EH (cell line): ENCODE results near the gene PRSS27.
A peak's percentile ranks its signal among the peaks of the same experiment; 100 is the strongest.
"Not testable (repeated sequence)": the region's sequence is repeated elsewhere in the genome, so short reads cannot be mapped to it uniquely, and the experiment has no call there.

Experiments
- DNase-seq: peaks from one replicate; pipeline ENCODE4 v3.0.0-alpha.2; 2015; ENCODE audit warnings: low read depth

The PRSS27 gene

DNA sequence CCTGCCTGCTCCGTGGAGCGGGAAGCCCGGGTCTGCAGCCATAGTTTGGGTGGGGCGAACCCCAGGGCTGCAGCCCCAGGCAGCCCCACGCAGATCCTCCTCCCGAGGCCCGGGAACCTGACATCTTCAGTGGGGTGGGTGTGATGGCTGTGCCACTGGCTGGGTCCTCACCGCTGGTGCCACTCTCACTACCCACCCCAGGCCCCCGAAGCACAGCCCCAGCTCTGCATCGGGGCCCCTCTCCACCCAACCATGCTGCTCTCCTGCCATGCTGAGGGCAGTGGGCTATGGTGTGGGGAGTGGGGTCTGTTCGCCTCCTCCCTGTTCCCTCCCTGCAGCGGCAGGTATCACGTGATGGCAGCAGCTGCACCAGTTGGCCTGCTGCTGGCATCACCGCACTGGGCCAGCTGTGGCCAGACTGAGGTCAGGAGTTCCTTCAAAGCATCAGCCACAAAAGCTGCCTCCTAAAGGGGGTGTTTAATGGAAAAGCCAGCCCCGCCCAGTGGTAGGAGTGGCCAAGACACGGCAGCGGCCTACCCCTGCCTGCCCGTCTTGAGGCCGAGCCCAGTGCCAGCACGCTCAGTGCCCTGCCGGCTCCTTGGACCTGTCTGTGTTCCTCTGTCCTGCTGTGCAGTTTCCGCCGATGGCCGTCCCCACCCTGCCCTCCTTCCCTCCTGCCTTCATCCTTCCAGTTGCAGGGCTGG lies 26.9 kb downstream of the PRSS27 start:
- DNase-seq: no peak

DNA sequence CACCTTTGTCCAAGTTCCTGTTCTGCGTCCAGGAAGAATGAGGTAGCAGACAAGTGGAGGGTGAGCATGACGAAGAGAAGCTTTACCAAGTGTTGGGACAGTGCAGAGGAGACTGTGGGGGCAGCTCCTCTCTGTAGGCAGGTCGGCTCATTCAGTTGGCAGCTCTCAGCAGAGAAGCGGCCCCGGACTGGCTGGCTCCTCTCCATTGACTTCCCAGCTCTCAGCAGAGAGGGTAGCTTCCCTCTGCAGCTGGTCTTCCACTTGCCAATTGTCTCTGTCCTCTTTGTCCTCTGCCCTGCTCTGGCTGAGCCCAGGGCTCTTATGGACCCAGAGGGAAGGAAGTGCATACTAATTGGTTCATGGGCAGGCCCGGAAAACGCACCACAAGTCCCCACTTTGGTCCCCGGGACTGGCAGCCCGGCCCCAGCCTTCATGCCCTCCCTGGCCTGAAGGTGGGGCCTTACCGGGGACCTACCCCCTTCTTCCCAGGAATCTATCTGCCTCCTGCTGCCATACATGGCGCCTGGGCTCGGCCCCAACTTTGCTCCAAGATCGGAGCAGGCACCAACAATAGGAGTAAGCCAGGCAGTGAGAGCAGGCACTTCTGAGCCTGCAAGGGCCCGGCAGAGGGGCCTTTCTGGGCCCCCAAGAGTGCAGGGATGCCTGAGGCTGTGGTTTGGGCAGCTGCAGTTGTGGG lies 27.6 kb downstream of the PRSS27 start:
- no peak for DNase-seq

DNA sequence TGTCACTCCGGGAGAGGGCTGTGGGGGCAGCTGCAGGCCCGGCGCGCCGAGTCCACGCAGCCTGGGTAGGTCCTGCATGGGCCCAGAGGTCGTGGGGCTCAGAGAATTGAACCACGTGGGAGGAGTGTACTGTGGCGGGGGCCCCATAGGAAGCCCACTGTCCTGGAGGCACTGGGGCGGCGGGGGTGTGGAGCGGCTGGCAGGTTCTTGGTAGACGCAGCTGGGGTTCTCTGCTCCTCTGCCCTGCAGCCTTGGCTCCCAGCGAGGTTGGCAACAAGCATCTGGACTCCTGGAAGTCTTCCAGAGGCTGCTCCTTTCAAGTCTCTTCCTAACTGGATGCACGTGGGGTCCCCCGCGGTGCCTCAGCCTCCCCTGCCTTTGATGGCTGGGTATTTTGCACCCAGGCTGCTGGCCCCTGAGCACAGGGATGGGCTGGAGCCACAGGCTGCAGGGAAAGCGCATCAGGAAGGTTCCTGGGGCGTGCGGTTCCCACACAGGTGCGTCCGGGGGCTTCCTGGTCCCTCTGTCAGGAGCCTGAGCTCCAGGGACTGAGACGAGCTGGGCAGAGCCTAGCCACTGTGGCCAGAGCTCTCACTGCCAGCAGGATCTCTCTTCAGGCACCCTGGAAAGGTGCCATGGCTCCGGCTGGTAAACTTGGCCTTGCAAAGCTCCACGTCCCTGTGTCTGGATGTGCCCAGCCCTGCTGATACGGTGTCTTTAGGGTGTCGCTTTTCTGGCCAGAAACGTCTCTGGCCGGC lies 28.4 kb downstream of the PRSS27 start:
- DNase-seq: no peak

DNA sequence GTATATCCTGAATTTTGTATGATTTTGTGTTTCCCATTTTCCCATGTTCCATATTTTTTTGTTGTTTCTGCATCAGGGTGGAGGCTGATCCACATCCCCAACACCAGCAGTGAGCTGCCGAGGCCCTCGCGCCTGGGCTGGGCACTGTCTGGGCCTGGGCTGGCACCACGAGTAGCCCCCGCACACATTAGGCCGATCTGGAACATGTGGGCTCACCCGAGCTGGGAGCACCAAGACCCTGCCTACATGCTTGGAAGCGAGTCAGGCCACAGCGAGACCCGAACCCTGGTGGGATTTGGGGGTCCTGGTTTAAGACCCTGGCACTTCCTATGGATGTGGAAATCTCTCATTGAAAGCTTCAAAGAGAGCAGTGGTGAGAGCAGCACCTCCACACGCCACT lies 29.2 kb downstream of the PRSS27 start:
- no peak for DNase-seq

DNA sequence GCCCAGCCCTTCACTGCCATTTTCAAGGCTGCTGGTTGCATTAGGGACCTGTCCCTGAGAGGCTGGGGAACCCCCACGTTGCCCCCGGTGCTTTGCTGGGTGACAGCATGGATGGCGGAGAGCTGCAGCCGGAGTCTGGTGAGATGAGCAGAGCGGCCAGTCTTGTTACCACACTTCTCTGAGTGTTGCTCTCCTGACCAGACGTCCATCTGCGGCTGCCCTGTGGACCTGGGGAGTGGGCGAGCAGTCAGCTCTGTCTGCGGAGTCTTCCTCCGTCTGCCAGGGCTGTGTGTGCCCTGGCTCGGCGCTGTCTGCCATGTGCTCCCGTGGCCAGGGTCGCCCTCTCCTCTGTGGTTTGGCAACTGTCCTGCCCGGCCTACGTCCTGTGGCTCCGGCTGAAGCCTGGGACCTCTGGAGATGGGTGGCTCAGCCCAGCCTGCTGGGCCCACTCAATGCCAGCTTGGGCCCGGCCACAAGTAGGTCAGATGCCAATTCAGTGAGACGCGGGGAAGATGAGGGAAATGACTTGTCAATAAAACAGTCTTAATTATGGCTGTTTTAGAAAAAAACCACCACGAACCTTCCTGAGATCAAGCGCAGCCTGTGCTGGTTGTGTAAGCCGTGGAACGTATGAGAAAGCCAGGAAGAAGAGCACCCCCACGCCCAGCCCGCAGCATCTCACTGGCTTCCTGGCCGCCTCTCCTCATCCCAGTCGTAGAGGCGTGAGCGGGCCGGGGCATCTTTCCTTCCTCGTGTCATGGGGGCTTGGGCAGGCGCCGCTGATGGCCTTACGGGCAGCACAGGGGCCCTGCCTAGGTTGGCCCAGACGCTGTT lies 29.8 kb downstream of the PRSS27 start:
- no peak for DNase-seq

DNA sequence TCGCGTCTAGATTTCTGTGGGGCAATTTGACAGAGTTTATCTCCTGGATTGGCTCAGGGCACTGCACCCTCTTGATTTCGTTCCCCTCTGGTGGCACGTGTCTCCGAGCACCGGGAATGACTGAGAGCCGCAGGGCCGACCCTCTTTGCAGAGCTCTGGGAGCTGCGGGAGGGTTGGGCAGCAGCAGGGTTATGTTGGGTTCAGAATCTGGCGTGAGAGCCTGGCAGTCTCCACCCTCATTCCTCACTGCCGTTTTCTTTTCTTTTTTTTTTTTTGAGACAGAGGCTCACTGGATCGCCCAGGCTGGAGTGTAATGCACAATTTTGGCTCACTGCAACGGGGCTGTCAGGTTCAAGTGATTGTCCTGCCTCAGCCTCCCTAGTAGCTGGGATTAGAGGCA lies 30.6 kb downstream of the PRSS27 start:
- not testable (repeated sequence) for DNase-seq

DNA sequence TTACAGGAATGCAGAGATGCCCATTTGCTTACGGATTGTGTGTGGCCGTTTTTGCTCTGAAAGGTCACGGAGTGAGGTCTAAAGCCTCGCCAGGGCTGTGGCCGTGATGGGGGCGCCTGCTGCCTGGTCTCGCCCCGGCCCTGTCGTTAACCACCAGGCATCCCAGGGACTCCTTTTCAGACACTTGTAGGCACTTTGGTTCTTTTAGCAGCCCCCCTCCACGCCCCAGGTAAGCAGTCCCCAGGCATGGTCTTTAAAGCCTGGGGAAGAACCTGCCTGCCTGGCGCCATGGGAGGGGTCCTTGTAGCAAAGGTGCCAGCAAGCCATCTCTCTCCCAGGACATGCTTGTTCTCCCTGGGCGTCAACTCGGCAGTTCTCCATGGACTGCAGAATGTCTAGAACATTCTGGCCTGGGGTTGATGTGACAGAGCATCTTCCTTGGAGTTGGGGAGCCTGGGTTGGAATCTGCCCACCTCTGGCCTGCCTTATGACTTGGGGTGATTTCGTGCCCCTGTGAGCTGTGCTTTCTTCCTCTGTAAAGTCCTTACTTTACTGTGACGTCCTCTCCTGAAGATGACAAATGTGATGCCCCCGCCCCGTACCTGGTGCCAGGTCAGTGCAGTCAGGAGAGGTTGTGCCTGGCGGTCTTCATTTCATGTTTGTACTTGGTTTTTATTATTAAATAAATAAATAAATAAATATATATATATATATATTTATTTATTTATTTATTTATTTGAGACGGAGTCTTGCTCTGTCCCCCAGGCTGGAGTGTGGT lies 32.3 kb downstream of the PRSS27 start:
- DNase-seq: no peak

DNA sequence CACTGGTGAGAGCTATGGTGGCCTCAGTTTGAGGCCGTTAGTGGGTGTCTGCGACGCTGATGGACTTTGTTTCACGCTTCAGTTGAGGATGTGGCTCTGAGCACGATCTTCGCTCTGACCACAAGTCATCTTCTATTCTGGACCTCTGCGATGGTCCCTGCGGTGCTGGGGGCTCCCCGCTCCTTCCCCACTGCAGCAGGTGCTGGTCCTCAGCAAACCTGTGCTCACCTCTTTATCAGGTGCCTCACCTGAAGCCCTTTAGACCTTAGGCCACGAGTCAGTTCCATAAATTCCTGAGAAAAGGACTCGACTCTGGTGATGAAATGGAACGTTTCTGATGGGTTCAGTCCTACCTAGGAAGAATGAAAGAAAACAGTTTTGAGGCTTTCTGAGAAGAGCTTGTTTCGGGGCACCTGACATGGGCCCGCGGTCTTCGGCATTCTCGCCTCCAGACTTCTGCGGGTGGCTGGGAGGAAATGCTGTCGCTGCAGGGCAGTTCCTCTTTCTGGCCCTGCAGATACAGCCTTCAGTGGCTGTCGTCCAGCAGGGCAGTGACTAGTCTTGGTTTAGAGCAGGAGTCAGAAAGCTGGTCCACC lies 33.0 kb downstream of the PRSS27 start:
- no peak for DNase-seq

DNA sequence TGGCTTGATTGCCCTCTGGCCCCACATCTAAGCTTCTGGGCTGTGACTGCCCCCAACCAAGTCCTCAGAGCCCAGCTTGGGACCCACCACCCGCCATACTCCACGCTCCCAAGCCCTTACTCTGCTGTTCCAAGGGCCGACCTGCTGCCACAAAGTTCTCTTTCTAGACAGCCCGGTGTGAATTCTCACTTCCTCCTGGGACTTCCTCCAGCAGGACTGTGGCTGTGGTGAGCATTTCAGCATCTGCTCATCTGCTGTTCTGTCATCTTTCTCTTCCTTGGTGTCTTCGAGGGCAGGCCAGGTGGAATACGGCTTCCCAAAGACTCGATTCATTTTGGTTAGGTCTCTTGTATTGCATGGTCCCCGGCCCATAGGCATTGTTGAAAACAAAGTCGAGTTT lies 33.9 kb downstream of the PRSS27 start:
- not testable (repeated sequence) for DNase-seq

DNA sequence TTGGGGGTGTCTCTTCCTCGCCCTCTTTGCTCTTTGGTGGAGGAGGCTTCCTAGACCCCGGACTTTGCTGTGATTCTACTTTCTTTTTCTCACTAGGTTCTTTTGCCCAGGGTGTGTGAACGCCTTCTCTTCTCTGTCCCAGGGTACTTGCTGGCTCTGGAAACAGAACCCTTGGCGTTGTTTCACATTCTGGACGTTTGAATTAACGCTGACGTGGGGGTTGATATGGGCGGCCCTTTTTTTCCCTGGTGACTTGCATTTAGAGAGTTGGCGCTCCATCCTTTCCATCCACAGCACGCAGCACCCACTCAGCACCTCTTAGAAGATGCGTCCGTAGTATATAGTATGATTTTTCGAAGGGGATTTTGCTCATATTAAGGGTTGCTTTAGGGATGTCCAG lies 37.0 kb downstream of the PRSS27 start:
- peak; percentile 37 for DNase-seq

DNA sequence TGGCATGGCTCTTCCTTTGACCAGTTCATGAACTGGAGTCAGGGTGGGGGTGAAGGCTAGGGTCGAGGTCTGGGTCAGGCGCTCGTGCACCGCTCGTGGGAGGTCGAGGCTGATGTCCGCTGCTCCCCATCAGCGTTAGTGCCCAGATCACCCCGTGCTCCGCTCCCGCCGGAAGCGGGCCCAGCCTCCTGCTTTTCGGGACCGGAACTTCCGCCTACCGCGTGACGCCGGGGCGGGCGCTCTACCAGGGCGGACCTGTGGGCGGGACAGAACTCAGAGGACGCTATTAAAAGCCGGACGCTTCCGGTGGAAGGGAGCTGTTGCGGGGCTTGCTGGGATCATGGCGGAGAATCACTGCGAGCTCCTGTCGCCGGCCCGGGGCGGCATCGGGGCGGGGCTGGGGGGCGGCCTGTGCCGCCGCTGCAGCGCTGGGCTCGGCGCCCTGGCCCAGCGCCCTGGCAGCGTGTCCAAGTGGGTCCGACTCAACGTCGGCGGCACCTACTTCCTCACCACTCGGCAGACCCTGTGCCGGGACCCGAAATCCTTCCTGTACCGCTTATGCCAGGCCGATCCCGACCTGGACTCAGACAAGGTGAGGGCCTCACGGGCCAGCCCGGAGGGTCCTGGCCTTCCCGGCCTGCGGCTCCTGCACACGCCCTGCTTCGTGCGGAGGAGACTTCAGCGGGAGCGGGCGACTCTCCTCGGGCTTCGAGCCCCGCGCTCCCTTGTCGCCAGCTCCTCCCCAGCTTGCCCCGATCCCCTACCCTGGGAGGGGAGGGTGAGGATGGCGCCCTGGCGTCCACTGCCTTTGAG lies 37.6 kb downstream of the PRSS27 start, which contains the start of gene KCTD5:
KCTD5 (plus strand) TSS at position 315 of the 813 bp plus-strand sequence; CDS start at position 341, 26 bp downstream.
- DNase-seq: peak; percentile 94

DNA sequence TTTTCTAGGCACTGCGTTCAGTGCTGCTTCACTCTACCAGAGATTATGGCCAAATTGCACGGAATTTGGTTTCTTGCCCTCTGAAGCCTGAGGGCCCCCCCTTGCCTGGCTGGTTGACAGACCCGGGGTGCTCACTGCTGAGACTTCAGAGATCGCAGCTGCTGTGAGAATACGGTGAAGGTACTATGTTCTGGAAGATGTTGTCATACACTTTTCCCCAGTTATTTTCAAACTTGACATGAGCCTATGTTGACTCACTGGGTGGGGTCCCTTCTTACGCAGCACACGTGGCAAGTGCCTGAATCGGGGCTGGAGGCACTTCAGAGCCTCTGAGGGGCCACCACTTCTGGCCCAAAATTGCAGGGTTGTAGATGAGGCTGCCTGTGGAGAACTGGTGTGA lies 39.7 kb downstream of the PRSS27 start:
- DNase-seq: not testable (repeated sequence)

DNA sequence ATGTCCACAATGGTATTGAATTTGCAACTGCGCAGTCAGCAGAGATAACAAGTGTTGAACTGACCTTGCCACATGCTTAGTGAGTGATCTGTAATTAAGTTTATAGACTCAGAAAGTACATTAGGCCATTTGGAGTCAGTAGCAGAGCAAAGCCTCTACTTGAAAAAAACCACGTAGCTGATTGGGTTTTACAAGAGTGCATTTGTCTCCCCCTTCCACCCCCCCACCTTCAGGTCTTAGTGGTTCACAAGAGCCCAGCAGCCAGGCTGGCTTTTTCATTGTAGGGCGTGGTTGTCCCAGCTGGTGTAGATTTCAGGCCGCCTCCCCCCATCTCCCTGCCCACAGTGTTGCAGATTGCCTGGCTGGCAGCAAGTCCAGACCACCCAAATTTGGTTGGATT lies 40.1 kb downstream of the PRSS27 start:
- not testable (repeated sequence) for DNase-seq

DNA sequence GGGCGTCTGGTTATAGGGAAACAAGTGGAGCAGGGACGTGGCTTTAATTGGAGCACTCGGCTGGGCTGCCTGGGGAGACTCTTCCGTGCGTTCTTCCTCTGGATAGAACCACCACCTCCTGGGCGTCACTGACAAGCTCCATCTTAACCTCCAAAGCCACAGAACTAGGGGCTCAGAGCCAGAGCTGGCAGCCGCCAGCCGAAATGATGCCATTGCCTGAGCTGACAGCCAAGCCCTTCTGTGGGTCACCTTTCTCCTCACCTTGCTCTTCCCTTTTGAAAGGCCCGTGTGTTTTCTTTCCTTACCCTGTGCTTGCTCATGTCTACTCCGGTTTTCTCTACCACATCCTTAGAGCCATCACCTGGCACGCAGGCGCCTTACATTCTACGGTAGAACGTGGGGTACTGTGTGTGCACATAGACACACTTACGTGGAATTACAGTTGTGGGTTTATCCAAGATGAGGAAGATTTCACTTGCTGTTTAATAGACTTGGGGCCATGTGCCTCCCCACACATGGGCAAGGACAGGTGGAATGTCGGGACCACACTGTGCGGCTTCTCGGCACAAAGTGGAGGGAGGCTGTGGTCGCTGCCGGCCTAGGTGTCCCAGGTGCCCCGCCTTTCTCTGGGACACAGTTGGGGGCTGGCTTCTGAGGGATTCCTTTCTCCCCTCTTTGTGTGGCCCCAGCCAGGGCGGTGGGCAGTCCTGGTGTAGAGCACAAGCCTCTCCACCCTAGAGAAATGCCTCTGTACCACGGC lies 41.6 kb downstream of the PRSS27 start:
- DNase-seq: not testable (repeated sequence)

DNA sequence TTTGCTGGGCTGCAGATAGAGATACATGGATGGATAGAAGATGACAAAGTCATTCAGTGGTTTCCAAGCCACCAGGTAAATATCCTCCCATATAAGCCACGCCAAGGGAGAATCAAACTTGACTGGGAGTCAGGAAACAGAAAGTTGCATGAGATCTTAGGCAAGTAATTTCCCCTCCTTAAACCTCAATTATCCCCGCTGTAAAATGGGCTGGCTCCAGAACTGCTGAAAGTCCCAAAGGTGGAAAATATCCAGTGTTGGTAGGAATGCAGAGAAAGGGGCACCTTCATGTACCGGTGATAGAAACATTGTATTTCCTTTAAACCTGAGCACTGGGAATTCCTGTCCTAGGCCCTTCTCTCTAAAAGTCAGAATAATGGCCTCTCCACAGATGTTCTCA lies 43.1 kb downstream of the PRSS27 start:
- DNase-seq: not testable (repeated sequence)

DNA sequence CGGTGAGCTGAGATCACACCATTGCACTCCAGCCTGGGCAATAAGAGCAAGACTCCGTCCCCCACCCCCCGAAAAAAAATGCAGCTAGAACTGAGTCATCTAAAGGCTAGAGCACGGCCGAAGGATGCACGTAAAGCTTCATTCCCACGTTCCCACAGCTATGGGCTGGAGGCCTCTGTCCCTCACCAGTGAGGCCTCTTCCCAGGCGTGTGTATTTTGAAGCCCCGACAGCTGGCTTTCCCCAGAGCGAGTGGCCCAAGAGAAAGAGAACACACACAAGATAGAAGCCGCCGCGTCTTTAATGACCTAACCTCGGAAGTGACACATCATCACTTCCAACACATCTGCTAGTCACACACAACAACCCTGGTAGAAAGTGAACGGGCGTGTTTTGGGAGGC lies 44.3 kb downstream of the PRSS27 start:
- DNase-seq: peak; percentile 21

DNA sequence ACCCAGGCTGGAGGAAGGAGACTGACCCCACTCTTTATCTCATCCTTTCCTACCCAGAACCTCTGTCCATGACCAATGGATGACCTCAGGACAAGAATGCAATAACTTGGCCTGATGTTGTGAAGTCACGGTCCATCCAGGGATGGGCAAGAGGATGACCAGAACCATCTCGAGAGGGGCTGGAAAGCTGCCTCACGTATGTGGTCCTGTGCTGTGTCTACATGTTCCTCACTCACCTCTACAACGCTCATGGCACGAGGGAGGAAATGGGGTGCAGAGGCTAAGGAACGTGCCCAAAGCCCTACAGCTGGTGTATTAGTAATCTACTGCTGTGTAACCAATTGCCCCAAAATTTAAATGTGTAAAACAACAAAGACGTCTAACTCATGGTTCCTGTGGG lies 45.0 kb downstream of the PRSS27 start:
- DNase-seq: no peak

DNA sequence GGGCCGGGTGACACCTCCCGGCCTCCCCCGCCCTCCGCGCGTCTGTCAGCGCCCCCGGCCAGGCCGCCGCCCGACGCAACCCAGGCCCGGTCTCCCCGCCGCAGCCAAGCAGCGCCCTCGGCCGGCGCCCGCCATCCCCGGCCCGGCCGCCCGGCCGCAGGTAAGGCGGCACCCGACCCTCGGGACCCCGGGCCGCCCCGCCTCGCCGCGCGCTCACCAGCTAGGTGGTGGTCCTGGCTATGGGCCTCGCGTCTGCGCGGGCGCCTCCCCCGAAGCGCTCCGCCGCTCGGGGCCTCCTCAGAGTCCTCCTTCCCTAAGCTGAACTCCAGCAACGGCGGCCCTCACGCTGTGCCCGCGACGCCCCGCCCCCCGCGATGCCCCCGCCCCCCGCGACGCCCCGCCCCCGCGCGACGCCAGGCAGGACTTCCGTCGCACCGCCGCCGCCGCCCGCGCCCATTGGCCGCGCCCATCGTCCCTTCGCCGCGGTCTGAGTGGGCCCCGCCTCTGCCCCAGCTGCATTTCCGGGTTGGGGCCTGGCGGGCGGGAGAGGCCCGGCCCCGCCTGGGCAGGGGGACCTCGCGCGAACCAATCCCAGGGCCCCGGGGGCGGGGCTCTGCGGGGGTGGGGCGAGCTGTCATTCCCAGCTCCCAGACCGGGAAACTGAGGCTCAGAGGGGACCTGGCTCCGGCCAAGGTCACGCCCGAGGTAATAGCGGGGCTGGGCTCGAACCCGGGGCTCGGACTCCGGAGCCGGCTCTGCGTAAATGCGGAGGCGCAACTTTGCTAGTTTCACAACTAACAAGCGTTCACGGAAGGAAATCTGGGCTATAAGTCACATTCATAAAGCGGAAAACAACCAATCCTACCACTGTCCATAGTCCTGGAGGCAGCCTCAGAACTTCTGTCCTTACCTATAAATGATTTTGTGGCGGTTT lies 46.7 kb downstream of the PRSS27 start:
- peak; percentile 95 for DNase-seq
